Measurements from ENCODE around the gene IRS2. TPM values are rescaled to one million over a fixed set of nuclear protein-coding genes. Genes with fewer than 3 reads are reported as not detected.

IRS2 gene
- total RNA-seq, 1 donor from 2014 or later = 20.1 TPM

DNA sequence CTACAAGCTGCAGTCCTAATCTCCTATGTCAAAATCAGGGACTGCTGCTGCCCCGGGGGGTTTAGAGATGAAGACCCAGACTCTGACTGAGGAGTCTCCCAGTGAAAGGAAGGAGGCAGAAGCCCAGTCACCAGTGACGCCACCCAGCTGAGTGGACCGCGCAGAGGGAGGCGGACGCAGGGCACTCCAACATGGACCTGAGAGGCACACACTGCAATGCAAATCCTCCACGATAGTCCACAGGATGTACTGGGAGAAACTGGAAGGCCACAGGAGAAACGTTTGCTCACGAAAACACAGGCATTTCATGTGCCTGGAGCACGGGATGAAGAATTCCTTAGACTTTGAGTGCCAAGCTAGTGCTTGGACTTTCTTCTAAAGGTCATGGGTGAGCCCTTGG, 58.3 kb downstream of the IRS2 start:
- peaks cover 4% of the 10 kb centered on the region for H3K9me3 ChIP-seq (ENCODE audit: insufficient read depth, low read depth, low read length)
- Mint-ChIP-seq H3K4me3 (ENCODE audit: unreplicated experiment) (no peak overlapping the region), H3K9me3 (ENCODE audit: unreplicated experiment) (peaks cover 28% of the 10 kb centered on the region), H3K4me1 (ENCODE audit: low read depth, unreplicated experiment) (peaks cover 10% of the 10 kb centered on the region), H3K27me3 (ENCODE audit: low read depth, unreplicated experiment) (peaks cover 5% of the 10 kb centered on the region), H3K27ac (ENCODE audit: unreplicated experiment) (no peak overlapping the region), H3K36me3 (ENCODE audit: low read depth, unreplicated experiment) (no peaks in the 10 kb centered on the region)
- H3K4me2 ChIP-seq (ENCODE audit: low read length) = no peak overlapping the region
- TF ChIP-seq CTCF (IDR thresholded peaks at IDR 0.05; ENCODE audit: insufficient read depth, low read depth, low read length) = no peak
- TF ChIP-seq EZH2 (IDR thresholded peaks at IDR 0.05; ENCODE audit: insufficient read depth, low read length) = no peak
- no peaks in the 10 kb centered on the region for H3K36me3 ChIP-seq (ENCODE audit: insufficient read depth, low read length)
- H3K9ac ChIP-seq (ENCODE audit: low read length) = no peak overlapping the region
- H3K27me3 ChIP-seq (ENCODE audit: insufficient read depth, low read length) = no peaks in the 10 kb centered on the region
- peaks cover 9% of the 10 kb centered on the region for H3K4me1 ChIP-seq (ENCODE audit: insufficient read depth, low read length)
- H3K79me2 ChIP-seq (ENCODE audit: insufficient read depth, low read length) = no peaks in the 10 kb centered on the region
- no peak overlapping the region for H3K27ac ChIP-seq (ENCODE audit: low read depth, low read length)
- no peak for DNase-seq (ENCODE audit: low read depth)
- FAIRE-seq = no peak
- H3K4me3 ChIP-seq (ENCODE audit: insufficient read depth, low read depth, low read length) = no peak overlapping the region
- no peaks in the 10 kb centered on the region for H4K20me1 ChIP-seq (ENCODE audit: insufficient read depth, low read length)
- no peak overlapping the region for H2AFZ ChIP-seq (ENCODE audit: low read depth, low read length)

DNA sequence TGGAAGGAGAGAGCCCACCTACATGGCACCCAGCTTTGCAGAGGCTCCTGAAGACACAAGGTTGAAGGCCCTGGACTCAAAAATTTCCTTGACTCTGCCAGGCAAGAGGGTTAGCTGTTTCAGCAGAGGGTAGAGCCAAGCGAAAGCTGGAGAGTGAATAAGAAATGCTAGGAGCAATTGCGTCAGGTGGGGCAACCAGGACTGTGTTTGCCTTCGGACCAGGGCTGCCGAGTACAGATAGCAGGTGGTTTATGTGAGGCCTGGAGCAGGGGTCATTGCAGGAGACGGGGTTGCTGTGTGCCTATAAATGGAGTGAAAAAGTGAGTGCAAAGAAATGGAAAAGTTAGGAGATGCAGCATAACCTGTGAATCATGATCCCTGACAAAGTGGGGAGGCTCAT, 59.1 kb downstream of the IRS2 start:
- FAIRE-seq = no peak
- Mint-ChIP-seq H3K36me3 (ENCODE audit: low read depth, unreplicated experiment) (no peaks in the 10 kb centered on the region), H3K4me1 (ENCODE audit: low read depth, unreplicated experiment) (peaks cover 10% of the 10 kb centered on the region), H3K27me3 (ENCODE audit: low read depth, unreplicated experiment) (peaks cover 5% of the 10 kb centered on the region), H3K9me3 (ENCODE audit: unreplicated experiment) (peaks cover 27% of the 10 kb centered on the region), H3K27ac (ENCODE audit: unreplicated experiment) (no peak overlapping the region), H3K4me3 (ENCODE audit: unreplicated experiment) (no peak overlapping the region)
- H3K4me1 ChIP-seq (ENCODE audit: insufficient read depth, low read length) = peaks cover 9% of the 10 kb centered on the region
- no peaks in the 10 kb centered on the region for H3K27me3 ChIP-seq (ENCODE audit: insufficient read depth, low read length)
- no peak overlapping the region for H3K4me2 ChIP-seq (ENCODE audit: low read length)
- peaks cover 4% of the 10 kb centered on the region for H3K9me3 ChIP-seq (ENCODE audit: insufficient read depth, low read depth, low read length)
- no peaks in the 10 kb centered on the region for H3K36me3 ChIP-seq (ENCODE audit: insufficient read depth, low read length)
- no peaks in the 10 kb centered on the region for H3K79me2 ChIP-seq (ENCODE audit: insufficient read depth, low read length)
- no peaks in the 10 kb centered on the region for H4K20me1 ChIP-seq (ENCODE audit: insufficient read depth, low read length)
- TF ChIP-seq EZH2 (IDR thresholded peaks at IDR 0.05; ENCODE audit: insufficient read depth, low read length) = no peak
- H2AFZ ChIP-seq (ENCODE audit: low read depth, low read length) = no peak overlapping the region
- no peak overlapping the region for H3K9ac ChIP-seq (ENCODE audit: low read length)
- DNase-seq (ENCODE audit: low read depth) = no peak
- no peak overlapping the region for H3K4me3 ChIP-seq (ENCODE audit: insufficient read depth, low read depth, low read length)
- H3K27ac ChIP-seq (ENCODE audit: low read depth, low read length) = no peak overlapping the region

- Histone ChIP-seq H3K4me2 (ENCODE audit: low read length) (no peak overlapping the region), H3K27me3 (ENCODE audit: insufficient read depth, low read length) (no peaks in the 10 kb centered on the region), H3K4me1 (ENCODE audit: insufficient read depth, low read length) (peaks cover 9% of the 10 kb centered on the region), H3K9ac (ENCODE audit: low read length) (no peak overlapping the region), H3K36me3 (ENCODE audit: insufficient read depth, low read length) (no peaks in the 10 kb centered on the region), H3K27ac (ENCODE audit: low read depth, low read length) (no peak overlapping the region), H3K4me3 (ENCODE audit: insufficient read depth, low read depth, low read length) (no peak overlapping the region), H3K79me2 (ENCODE audit: insufficient read depth, low read length) (no peaks in the 10 kb centered on the region), H2AFZ (ENCODE audit: low read depth, low read length) (no peak overlapping the region), H4K20me1 (ENCODE audit: insufficient read depth, low read length) (no peaks in the 10 kb centered on the region), H3K9me3 (ENCODE audit: insufficient read depth, low read depth, low read length) (peaks cover 4% of the 10 kb centered on the region)
- H3K9me3 Mint-ChIP-seq (ENCODE audit: unreplicated experiment) = peaks cover 24% of the 10 kb centered on the region
- FAIRE-seq = no peak
- no peak overlapping the region for H3K27ac Mint-ChIP-seq (ENCODE audit: unreplicated experiment)
- DNase-seq (ENCODE audit: low read depth) = no peak
- H3K27me3 Mint-ChIP-seq (ENCODE audit: low read depth, unreplicated experiment) = peaks cover 5% of the 10 kb centered on the region
- no peaks in the 10 kb centered on the region for H3K36me3 Mint-ChIP-seq (ENCODE audit: low read depth, unreplicated experiment)
- no peak overlapping the region for H3K4me3 Mint-ChIP-seq (ENCODE audit: unreplicated experiment)
- TF ChIP-seq EZH2 (IDR thresholded peaks at IDR 0.05; ENCODE audit: insufficient read depth, low read length) (no peak), CTCF (IDR thresholded peaks at IDR 0.05; ENCODE audit: insufficient read depth, low read depth, low read length) (no peak)
- peaks cover 10% of the 10 kb centered on the region for H3K4me1 Mint-ChIP-seq (ENCODE audit: low read depth, unreplicated experiment)
Measured at GRCh38 chr13:109725995-109726637, 60.3 kb downstream of the IRS2 start.

Measured in astrocyte (in vitro differentiated cells and primary cell).